K562 (cell line): ENCODE measurements around the gene WDHD1. TPM values are rescaled to one million over a fixed set of nuclear protein-coding genes. Genes with fewer than 3 reads are reported as not detected.

Source experiments
- BRF2 ChIP-seq: IDR thresholded peaks from 3 replicates; pipeline ENCODE4 v1.6.1; 2011; ENCODE audit warnings: borderline replicate concordance, mild to moderate bottlenecking; ENCODE audit not compliant: insufficient read length, insufficient read depth
- CBFB ChIP-seq: sonication (generic); formaldehyde crosslinking; IDR thresholded peaks from 2 replicates; pipeline ENCODE4 v1.4.0; 2020; ENCODE audit warnings: mild to moderate bottlenecking, missing genetic modification reagents
- CTBP1 ChIP-seq: fragments of 450-650 bp; IDR thresholded peaks from 2 replicates; pipeline ENCODE4 v1.6.1; 2016; ENCODE audit warnings: borderline replicate concordance
- GABPB2 ChIP-seq: fragments of 250-450 bp; sonication (Bioruptor Pico); conservative IDR thresholded peaks from 2 replicates; pipeline ENCODE4 v1.5.1; 2021; ENCODE audit warnings: mild to moderate bottlenecking
- HOXB6 ChIP-seq: fragments of 250-450 bp; sonication (Bioruptor Pico); IDR thresholded peaks from 2 replicates; pipeline ENCODE4 v1.5.1; 2022; ENCODE audit warnings: mild to moderate bottlenecking, borderline replicate concordance
- KLF13 ChIP-seq: fragments of 450-650 bp; IDR thresholded peaks from 2 replicates; pipeline ENCODE4 v1.6.1; 2016; ENCODE audit warnings: missing genetic modification characterization, low read depth, mild to moderate bottlenecking, missing compliant biosample characterization, moderate library complexity, borderline replicate concordance
- MCM3 ChIP-seq: fragments of 450-650 bp; IDR thresholded peaks from 2 replicates; pipeline ENCODE4 v1.6.1; 2016
- NCOA4 ChIP-seq: fragments of 450-650 bp; IDR thresholded peaks from 2 replicates; pipeline ENCODE4 v1.6.1; 2018; ENCODE audit warnings: mild to moderate bottlenecking; ENCODE audit not compliant: partially characterized antibody
- RFX1 ChIP-seq: fragments of 450-650 bp; IDR thresholded peaks from 2 replicates; pipeline ENCODE4 v1.6.1; 2016; ENCODE audit warnings: mild to moderate bottlenecking, moderate library complexity
- SIRT6 ChIP-seq: IDR thresholded peaks from one replicate; pipeline ENCODE4 v1.6.1; 2012; ENCODE audit warnings: low read depth, mild to moderate bottlenecking, control low read depth, inconsistent platforms, low read length, moderate library complexity
- SNAPC5 ChIP-seq: fragments of 250-450 bp; sonication (Bioruptor Pico); IDR thresholded peaks from 2 replicates; pipeline ENCODE4 v1.8.0; 2021; ENCODE audit warnings: moderate library complexity, mild to moderate bottlenecking, inconsistent platforms
- STAT5B ChIP-seq: fragments of 250-450 bp; sonication (Bioruptor Pico); IDR thresholded peaks from 2 replicates; pipeline ENCODE4 v1.8.0; 2021; ENCODE audit warnings: mild to moderate bottlenecking, inconsistent platforms
- TCFL5 ChIP-seq: fragments of 250-450 bp; sonication (Bioruptor Pico); conservative IDR thresholded peaks from 2 replicates; pipeline ENCODE4 v1.6.1; 2021; ENCODE audit warnings: mild to moderate bottlenecking, moderate library complexity, matching md5 sums
- U2AF1 ChIP-seq: fragments of 200-400 bp; formaldehyde crosslinking; optimal IDR thresholded peaks from 2 replicates; pipeline ENCODE3; 2017; ENCODE audit warnings: mild to moderate bottlenecking, low read depth, low read length, moderate library complexity
- ZBTB11 ChIP-seq, 3 experiments: fragments of 200-800 bp in 1 of 3; fragments of 250-450 bp in 1 of 3; fragments of 450-650 bp in 1 of 3; sonication (Bioruptor Pico) in 1 of 3; sonication (Bioruptor generic) in 1 of 3; formaldehyde crosslinking in 1 of 3; IDR thresholded peaks; 2 replicates each; pipeline versions ENCODE4 v1.6.1 to v1.8.0; 2016 to 2022; ENCODE audit warnings: mild to moderate bottlenecking in 2 of 3, missing genetic modification characterization in 2 of 3, missing compliant biosample characterization in 1 of 3, moderate library complexity in 1 of 3
- polyA plus RNA-seq, 8 experiments: library from polyadenylated mRNA; depleted of rRNA in 4 of 8; stranded (reverse) in 5 of 8; unstranded in 3 of 8; fragments of >200 nt; fragmentation: Nextera tagmentation in 2 of 8; fragmentation: Illumina TruSeq in 1 of 8; extraction: Ambion mirVana in 2 of 8; extraction: Trizol in 1 of 8; gene quantifications; 2 replicates each; pipeline versions ENCODE4 v1.2.1 to v1.2.3, GENCODE V29; 2011 to 2014; ENCODE audit warnings: inconsistent platforms in 1 of 8, missing spikeins in 1 of 8
- total RNA-seq, 7 experiments: library from RNA; depleted of rRNA in 6 of 7; stranded (reverse); fragments of >200 nt in 6 of 7; fragmentation: Illumina TruSeq in 2 of 7; extraction: Trizol in 2 of 7; gene quantifications; 2 replicates each; pipeline versions ENCODE4 v1.2.1 to v1.2.3, GENCODE V29; 2011 to 2021; ENCODE audit warnings: low replicate concordance in 1 of 7

Gene WDHD1
- total and polyA plus RNA-seq, 9 of the 15 experiments (the other 6 are each of a cell fraction or from before 2014, with no cell fraction given), result 11.7 to 39.1 (median 30.0) TPM

- TF ChIP-seq NCOA4 (no peak), STAT5B (CRISPR knock-in tag) (no peak), SNAPC5 (CRISPR knock-in tag) (no peak), CBFB (CRISPR knock-in tag) (no peak), SIRT6 (no peak), BRF2 (no peak), TCFL5 (CRISPR knock-in tag) (no peak), KLF13 (tag) (no peak), RFX1 (no peak), MCM3 (no peak), CTBP1 (peak; percentile 72), ZBTB11 (CRISPR knock-in tag; IDR thresholded peaks at IDR 0.05) (peak in 1 of 3 experiments; percentile 45; a peak in 1 of 6 replicates), HOXB6 (CRISPR knock-in tag) (no peak), GABPB2 (CRISPR knock-in tag) (no peak), U2AF1 (no peak)
These were observed 124.8 kb downstream of the WDHD1 start (continued) for GRCh38 chr14:54902143-54902520.
